SH-SY5Y (cell line): Measurements from ENCODE around the gene SLC24A3.

Experiments
- GATA2 ChIP-seq: IDR thresholded peaks from 2 replicates; pipeline ENCODE4 v1.6.1; 2011; ENCODE audit warnings: mild to moderate bottlenecking, low read depth, low read length
- GATA3 ChIP-seq: IDR thresholded peaks from 2 replicates; pipeline ENCODE4 v1.6.1; 2011; ENCODE audit warnings: low read depth, mild to moderate bottlenecking, low read length, moderate library complexity

- TF ChIP-seq GATA2: no peak
- TF ChIP-seq GATA3: no peak
Observed at GRCh38 chr20:19317237-19318069, 105.0 kb downstream of the SLC24A3 start.
